HG02885 (cell line): ENCODE results near the gene SAFB.

Source experiments
- ATAC-seq: cut with Tn5 transposase; IDR thresholded peaks from one replicate; pipeline ENCODE4 v1.9.1; 2021; ENCODE audit warnings: mild to moderate bottlenecking; ENCODE audit not compliant: unreplicated experiment, poor library complexity

Gene SAFB

GRCh38 chr19:5622465-5623396 lies at the start of gene SAFB, which contains the start of gene SAFB2:
Gene SAFB, plus strand, starts transcription at chr19:5623083. Its CDS starts 123 bp downstream, at chr19:5623206.
Gene SAFB2, minus strand, starts transcription at chr19:5622776. Its CDS starts 61 bp downstream, at chr19:5622715.
- ATAC-seq: peak; percentile 87

GRCh38 chr19:5575590-5575989 lies 47.3 kb upstream of the SAFB start:
- ATAC-seq: no peak

- ATAC-seq: no peak
Observed at GRCh38 chr19:5578097-5578846, 44.6 kb upstream of the SAFB start.

DNA sequence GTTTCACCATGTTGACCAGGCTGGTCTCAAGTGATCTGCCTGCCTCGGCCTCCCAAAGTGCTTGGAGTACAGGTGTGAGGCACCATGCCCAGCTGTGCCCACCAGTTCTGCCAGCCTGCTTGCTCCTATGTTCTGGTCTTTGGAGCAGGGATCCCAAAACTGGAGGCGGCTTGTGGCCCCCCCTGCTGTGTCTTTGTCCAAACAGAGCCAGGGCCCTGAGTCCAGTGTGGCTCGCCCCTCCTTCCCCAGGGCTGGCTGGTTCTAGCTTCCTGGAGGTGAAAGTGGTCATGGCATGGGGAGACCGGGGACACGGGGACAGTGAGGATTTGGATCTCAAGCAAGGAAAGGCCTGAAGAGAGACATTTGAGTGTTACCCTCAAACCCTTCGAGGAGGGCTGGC lies 43.6 kb upstream of the SAFB start:
- ATAC-seq: no peak

DNA sequence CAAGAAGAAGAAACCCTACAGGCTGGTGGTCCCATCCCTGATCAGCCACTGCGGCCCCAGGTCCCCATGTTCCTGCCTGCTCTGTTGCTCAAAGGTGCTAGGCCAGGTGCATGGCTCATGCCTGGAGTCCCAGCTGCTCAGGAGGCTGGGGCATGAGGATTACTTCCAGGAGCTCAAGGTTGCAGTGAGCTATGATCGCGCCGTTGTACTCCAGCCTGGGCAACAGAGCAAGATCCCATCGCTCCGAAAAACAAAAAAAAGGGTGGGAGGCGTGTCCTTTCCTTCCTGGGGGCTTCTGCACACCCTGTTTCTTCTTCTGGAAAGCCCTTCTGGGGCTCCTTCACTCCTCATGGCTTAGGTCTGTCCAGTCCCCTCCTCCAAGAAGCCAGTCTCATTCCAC lies 43.2 kb upstream of the SAFB start:
- ATAC-seq: no peak

DNA sequence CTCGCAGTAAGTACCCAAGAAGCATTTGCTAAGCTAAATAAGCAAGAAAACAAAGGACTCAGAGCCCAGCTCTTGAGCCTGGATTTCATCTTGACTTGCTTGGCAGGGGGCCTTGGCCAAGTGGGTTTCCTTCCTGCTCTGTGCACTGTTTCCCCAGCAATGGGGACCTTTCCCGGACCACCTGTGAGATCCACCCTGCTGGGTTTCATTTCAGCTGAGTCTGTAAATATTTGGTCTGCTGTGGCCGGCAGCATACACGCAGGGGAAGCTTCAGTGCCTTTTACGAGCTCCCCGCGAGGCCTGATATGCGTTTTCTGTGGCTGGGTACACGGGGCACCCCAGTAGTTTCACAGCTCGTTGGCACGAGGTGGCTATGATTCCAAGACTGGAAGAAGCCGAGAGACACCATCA lies 42.7 kb upstream of the SAFB start:
- ATAC-seq: no peak

- no peak for ATAC-seq
Observed at GRCh38 chr19:5585461-5586299, 37.2 kb upstream of the SAFB start.

- no peak for ATAC-seq
Observed at GRCh38 chr19:5586300-5587070, 36.4 kb upstream of the SAFB start.

DNA sequence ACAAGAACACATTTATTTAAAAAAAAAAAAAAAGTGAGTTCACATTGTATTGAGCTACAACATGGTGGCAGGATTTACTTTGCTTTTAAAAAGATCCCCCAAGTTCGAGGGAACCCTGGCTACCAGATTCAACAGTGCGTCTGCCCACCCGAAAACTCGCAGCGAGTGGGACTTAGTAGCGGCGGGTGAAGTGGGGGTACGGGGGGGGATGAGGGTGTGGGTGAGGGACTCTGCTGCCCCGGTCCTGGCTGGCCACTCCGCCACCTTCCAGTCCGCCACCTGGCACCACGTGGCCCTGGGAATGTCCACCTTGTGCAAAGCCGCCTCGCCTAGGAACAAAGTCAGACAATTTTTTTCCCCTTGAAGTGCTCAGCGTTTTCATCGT lies 35.8 kb upstream of the SAFB start:
- no peak for ATAC-seq

GRCh38 chr19:5587661-5588060 lies 35.2 kb upstream of the SAFB start:
- ATAC-seq: no peak

DNA sequence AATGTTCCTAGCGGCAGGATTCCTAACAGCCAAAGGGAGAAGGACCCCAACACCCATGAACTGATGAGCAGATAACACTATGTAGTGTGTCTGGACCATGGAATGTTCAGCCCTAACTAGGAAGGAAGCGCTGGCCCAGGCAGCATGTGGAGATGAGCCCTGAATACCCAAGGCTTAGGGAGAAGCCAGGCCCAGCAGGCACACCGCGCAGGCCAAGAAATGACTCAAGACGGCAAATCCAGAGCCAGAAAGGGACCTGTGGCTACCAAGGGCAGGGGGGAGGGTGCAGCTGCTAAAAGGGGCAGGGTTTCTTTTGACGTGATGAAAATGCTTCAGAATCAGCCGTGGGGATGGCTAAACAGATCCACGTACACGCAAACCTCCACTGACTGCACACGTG lies 34.4 kb upstream of the SAFB start:
- no peak for ATAC-seq

DNA sequence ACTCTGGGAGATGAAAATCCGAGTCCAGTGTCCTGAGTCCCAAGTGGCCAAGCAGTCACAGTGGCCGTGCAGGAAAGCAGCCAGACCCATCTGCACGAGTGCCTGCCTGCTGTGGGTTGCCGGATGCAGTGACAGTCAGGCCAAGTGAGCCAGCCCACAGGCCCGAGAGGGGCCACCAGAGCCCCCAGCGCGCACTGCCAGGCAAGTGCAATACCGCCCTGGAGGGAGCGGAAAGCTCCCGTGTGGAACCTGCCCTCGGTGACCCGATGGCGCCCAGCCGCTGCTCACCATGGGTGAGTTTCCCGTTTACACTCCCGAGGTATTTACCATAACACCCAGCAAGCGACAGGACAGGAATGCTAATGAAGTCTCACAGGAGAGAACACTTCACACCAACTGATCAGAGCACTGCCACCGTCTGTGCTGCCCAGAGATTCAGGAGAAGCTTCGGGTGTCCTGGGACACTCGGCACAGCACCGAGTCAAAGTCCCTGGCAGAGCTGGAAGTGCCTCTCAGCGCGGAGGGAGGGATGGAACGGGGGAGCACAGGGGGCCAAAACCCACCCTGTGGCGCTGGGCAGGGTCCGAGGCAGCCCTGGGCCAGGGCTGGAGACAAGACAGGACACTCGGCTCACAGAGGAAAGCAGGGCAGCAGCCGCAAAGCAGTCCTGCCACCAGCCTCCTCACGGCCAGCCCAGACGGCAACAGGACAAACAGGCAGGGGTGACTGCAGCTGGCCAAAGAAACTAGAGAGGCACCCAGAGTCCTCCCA lies 33.8 kb upstream of the SAFB start:
- ATAC-seq: no peak

DNA sequence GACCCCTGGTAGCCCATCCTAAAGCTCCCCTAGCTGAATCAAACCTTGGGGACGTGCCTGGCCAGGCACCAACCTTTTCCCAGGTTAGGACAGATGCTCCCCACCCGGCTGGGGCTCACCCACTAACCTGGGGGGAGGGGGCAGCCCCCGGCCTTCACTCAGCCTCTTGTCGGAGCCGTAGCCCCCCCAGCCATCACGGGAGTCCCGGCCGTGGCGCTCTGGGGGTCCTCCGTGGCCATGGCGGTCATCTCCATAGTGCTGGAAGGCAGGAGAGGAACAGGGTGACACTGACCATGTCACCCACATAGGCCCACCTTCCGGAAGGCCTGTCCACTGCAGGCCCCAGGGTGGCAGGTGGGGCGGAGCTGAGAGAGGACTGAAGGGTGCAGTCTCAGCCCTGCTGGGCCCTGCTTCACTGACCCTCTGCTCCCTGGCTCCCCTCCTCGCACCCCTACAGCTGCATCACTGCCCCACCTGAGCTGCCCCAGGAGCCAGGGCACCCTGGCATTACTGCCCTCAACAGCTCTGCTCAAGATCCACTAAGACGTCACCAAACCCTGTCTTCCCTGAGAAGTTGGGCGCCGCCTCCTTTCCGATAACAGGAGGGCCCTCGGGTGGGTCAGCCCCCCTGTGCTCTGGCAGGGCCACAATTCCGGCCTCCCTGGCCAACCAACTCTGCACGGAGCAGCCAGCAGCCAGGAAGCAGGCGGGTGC lies 32.6 kb upstream of the SAFB start:
- no peak for ATAC-seq

DNA sequence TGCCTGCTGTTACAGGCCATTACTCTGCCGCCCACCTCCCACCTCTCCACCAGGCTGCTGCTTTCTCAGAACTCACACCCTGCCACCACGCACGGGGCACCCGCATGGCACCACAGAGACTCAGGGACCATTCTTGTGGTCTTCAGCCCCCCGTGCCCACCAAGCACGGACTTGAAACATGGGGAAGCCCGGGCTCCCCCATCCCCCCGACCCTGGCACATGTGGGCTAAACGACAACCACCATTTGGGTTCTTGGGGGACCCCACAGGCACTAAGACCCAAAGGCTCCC lies 32.1 kb upstream of the SAFB start:
- no peak for ATAC-seq

GRCh38 chr19:5591476-5591875 lies 31.4 kb upstream of the SAFB start:
- no peak for ATAC-seq

DNA sequence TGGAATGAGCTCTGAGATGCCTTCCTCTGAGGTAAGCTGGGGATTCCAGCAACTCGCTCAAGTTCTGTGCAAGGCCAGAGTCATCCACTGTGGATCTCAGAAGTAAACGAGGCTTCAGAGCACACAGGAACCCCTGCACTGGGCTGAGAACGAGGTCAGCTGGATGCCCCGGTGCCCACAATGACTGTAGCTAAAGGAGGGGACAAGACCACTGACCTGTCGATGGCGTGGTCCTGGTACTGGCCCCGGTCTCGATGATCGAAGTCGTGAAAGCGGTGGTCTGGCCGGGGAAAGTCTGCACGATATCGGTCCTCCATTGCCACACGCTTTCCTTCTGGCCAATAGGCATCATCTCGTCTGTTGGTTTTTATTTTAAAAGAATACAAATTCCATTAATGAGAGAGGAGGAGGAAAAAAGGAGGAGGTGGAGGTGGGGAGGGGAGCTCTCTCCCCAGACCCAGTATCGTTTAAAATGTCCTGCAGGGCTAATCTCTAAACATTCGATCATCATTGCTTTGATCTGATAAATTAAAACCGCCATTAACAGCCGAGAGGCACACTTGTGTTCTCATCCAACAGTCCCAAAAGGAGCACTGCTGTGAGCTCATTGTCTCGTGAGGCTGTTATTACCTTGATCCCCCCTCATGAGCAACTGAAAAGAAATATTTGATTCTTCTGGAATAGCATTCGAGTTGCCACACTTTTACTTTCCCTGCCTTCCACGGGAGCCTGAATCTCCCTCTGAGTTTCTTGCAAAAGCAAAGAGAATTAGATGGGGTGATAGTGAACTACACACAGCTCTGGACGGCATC lies 30.1 kb upstream of the SAFB start:
- ATAC-seq: no peak

- no peak for ATAC-seq
Observed at GRCh38 chr19:5593343-5594255, 29.3 kb upstream of the SAFB start.
